GM10248 (cell line): Measurements from ENCODE around the gene GRID2.

ENCODE experiments used
- CTCF ChIA-PET: fragments of 300-600 bp; sonication (Branson Sonifier 250); formaldehyde crosslinking; extraction: SDS; loops from one replicate; lab custom pipeline; 2021; ENCODE audit warnings: antibody characterized with exemption; lab: Yijun Ruan, JAX
- POLR2A ChIA-PET: fragments of 350-650 bp; sonication (Branson Sonifier 250); formaldehyde crosslinking; extraction: SDS; loops from one replicate; lab custom pipeline; 2020; ENCODE audit warnings: antibody characterized with exemption; lab: Yijun Ruan, JAX
- DNase-seq: peaks from one replicate; pipeline ENCODE4 v3.0.0; 2012; ENCODE audit errors: extremely low spot score
- TF ChIP-seq, protein P1 (sequence below): IDR thresholded peaks from 2 replicates; pipeline ENCODE4 v1.5.1; 2012; ENCODE audit warnings: mild to moderate bottlenecking, low read depth; ENCODE audit errors: extremely low read depth, missing control alignments, control extremely low read depth

The GRID2 gene

DNA sequence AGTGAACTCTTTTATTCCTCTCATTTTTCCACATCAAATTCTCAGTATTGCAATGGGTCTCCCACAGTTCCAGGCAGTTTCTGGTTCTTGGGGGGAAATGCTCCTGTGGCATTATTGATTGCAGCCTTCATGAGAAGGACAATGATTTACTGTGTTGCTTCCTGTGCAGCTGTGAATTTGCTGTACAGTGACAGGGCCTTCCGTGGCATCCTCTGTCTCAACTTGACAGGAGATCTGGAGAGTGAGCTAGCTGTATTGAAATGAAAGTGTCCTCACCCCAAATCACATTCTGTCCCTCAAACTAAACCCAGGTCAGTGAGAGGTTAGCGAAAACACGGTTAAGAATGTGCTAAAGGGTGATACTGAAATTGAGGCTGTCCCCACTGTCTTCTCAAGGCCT lies 1447.6 kb downstream of the GRID2 start:
- TF ChIP-seq, protein P1, sequence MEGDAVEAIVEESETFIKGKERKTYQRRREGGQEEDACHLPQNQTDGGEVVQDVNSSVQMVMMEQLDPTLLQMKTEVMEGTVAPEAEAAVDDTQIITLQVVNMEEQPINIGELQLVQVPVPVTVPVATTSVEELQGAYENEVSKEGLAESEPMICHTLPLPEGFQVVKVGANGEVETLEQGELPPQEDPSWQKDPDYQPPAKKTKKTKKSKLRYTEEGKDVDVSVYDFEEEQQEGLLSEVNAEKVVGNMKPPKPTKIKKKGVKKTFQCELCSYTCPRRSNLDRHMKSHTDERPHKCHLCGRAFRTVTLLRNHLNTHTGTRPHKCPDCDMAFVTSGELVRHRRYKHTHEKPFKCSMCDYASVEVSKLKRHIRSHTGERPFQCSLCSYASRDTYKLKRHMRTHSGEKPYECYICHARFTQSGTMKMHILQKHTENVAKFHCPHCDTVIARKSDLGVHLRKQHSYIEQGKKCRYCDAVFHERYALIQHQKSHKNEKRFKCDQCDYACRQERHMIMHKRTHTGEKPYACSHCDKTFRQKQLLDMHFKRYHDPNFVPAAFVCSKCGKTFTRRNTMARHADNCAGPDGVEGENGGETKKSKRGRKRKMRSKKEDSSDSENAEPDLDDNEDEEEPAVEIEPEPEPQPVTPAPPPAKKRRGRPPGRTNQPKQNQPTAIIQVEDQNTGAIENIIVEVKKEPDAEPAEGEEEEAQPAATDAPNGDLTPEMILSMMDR = no peak
- ChIA-PET CTCF (interaction anchor here (1.0 to 2.6 kb wide), 6 partner anchors 8 to 13 kb away, joined by 3 to 11 read pairs (median 5); no protein-coding TSS in a partner anchor), POLR2A (no interaction called here)

DNA sequence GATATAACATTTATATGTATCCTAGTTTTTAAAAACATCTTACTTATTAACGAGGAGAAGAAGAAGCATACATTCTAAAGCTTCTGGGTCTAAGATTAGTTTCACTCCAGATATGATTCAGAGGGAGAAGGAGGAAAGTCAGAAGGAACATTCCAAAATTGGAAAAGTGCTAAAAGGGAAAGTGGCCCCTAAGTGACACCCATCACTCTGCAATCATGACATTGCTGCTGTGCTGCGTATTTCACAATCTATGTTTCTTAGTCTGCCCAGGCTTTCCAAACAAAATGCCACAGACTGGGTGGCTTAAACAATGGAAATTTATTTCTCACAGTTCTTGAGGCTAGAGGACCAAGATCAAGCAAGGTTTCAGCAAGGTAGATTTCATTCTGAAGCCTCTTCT lies 1452.3 kb downstream of the GRID2 start:
- TF ChIP-seq, protein P1 = no peak
- no peak for DNase-seq
- CTCF ChIA-PET = interaction anchor here (0.7 to 4.3 kb wide), 4 partner anchors 8 to 46 kb away, joined by 3 to 14 read pairs (median 4); no protein-coding TSS in a partner anchor
- POLR2A ChIA-PET = no interaction called here

More for the DNA sequence above, 1447.6 kb downstream of the GRID2 start:
- DNase-seq = no peak

DNA sequence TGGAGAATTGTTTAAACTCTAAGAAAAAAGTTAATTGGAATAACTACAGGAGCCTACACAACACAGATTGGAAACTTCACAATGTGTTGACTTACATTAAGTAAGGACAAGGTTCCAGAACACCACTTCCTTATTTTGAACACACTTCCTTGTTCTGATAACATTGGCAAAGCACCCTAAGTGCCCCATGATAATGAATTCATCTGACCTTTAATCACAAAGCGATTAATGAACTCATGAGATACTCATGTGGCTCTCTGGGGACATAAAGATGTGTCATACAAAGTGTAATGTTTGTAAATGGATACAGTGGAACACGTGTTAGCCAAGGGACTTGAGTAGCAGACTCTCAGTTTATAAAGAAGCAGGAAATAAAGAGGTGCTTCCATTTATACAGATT lies 1455.7 kb downstream of the GRID2 start:
- POLR2A ChIA-PET = no interaction called here
- CTCF ChIA-PET = interaction anchor here (1.1 kb wide), 1 partner anchor 14 kb away, joined by 3 read pairs; no protein-coding TSS in a partner anchor
- TF ChIP-seq, protein P1 = no peak

DNA sequence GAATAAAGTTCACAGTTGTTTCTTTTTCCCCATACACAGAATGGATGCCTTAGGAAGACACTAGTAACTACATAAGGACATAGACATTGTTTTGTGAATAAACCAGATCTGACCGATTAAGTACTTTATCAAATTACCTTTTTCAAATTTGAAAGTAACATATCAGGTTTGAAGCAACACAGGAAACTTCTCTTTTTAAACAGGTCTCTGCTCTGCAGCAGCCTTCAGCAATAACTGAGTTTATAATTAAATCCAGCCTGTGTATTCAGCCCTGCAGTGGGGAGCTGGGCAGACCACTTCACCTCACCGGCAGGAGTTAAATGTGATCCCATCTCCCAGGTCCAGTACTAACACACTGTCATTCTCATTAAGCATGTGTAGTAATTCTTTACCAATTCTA lies 1456.5 kb downstream of the GRID2 start:
- TF ChIP-seq, protein P1 = no peak
- ChIA-PET CTCF (interaction anchor here (1.4 to 4.9 kb wide), 2 partner anchors 43 to 49 kb away, joined by 4 to 59 read pairs; no protein-coding TSS in a partner anchor), POLR2A (no interaction called here)
- DNase-seq = no peak

More for the DNA sequence above, 1455.7 kb downstream of the GRID2 start:
- DNase-seq = no peak

DNA sequence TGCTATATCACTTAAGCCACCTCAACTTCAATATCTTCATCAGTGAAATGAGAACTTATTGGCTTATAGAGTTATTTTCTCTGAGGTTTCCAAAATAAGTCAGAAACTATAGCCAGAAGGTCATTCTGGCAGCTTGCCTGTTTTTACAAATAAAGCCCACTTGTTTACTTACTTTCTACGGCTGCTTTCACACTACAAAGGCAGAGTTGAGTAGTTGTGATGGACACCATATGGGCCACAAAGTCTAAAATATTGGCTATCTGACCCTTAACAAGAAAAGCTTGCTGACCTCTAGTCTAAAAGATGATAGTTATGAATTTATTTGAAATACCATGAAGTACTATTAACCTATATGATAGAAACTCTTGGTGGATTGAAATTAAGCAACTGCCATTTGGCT lies 1457.5 kb downstream of the GRID2 start:
- TF ChIP-seq, protein P1 = no peak
- CTCF ChIA-PET = interaction anchor here (0.9 to 4.9 kb wide), 5 partner anchors 8 to 50 kb away, joined by 3 to 59 read pairs (median 4); no protein-coding TSS in a partner anchor
- DNase-seq = no peak
- POLR2A ChIA-PET = no interaction called here

DNA sequence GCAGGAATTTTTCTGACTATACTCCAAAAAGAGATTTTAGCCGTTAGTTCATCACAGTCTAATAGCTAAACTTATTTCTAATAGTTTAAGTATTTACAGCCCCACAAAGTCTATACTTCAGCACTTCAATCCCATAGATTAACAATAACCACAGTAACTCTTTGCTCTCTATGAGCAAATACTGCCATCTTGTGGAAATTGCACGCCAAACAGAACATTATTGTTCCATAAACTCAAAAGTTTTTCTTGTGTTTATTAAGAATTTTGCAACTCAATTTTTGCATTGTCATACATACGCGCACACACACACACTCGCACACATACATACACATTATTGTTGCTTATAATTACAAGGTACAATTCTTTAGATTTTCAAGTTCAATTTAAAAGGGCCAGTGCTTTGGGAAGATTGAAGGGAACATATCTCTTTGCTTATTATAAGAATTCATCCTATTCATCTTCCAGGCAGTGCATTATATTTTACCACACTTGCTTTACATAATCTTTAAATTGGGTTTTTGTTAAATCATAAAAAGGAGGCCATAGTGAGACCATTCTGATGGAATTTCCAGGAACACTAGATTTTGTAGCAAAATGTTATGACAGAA lies 1461.0 kb downstream of the GRID2 start:
- POLR2A ChIA-PET = no interaction called here
- CTCF ChIA-PET = interaction anchor here (0.8 to 4.9 kb wide), 14 partner anchors 8 to 58 kb away, joined by 3 to 59 read pairs (median 4); no protein-coding TSS in a partner anchor
- peak; percentile 38 for DNase-seq
- TF ChIP-seq, protein P1 = peak; percentile 55
